Measurements from ENCODE around the gene GABRR2. TPM values are rescaled to one million over a fixed set of nuclear protein-coding genes. Genes with fewer than 3 reads are reported as not detected.
"Not testable (repeated sequence)": the region's sequence is repeated elsewhere in the genome, so short reads cannot be mapped to it uniquely, and the experiment has no call there.

GABRR2 gene
- polyA plus RNA-seq, 3 donors = 0.97 to 3.1 (median 1.4) TPM

DNA sequence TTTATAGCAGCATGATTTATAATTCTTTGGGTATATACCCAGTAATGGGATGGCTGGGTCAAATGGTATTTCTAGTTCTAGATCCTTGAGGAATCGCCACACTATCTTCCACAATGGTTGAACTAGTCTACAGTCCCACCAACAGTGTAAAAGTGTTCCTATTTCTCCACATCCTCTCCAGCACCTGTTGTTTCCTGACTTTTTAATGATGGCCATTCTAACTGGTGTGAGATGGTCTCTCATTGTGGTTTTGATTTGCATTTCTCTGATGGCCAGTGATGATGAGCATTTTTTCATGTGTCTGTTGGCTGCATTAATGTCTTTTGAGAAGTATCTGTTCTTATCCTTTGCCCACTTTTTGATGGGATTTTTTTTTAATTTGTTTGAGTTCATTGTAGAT lies 20.0 kb downstream of the GABRR2 start:
- not testable (repeated sequence) for DNase-seq

DNA sequence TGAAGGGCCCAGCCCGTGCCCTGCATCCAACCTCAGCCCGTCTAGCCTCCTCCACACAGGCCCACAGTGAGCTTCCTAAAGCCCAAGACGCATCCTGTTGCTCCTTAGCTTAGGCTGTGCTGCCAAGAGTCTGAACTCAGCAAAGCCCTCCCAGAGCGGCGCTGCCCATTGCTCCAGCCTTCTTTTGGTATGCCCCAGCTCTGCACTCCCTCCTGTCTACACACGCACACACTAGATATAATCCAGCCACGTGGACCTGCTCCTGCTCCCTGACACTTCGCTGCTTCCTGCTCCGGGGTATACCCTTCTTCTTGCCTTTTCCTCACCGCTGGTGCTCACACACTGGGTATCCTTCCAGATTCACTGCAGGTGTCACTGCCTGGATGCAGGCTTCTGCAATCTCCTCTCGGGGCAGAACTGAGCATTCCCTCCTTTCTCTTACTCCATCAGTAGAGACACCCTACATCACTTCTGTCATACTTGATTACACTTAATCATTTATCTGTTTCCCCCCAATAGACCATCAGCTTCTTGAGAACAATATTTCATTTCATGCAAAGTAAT lies 23.8 kb downstream of the GABRR2 start:
- DNase-seq = no peak

- DNase-seq = no peak
Measured at GRCh38 chr6:89290401-89291155, 24.5 kb downstream of the GABRR2 start.

- no peak for DNase-seq
Measured at GRCh38 chr6:89289710-89290109, 25.4 kb downstream of the GABRR2 start.

DNA sequence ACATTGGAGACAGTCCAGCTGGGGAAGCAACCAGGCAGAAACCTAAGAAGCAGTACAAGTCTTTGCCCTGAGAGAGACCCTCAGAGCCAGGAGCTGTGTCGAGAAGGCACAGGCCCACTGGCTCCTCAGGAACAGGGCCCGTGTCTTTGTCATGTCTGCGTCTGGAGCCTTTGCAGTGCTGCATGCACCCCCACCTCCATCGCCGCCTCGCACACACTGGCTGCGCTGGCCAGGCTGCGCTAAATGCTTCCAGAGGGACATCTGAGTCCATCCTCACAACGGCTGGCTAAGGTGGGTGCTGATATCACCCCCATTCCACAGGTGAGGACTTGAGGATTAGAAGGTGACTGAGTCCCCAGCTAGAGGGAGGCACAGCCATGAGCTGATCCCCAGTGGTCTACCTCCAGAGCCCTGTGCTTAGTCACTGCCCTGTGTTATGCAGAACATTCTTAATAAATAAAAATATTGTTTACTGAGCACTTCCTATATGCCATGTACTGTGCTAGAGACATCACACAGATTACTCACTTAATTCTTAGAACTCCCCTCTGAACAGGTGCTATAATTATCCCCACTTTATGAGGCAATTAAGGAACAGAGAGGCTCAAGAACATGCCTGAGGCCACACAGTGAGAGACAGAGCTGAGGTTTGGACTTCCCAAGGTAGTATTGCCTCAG lies 27.6 kb downstream of the GABRR2 start:
- DNase-seq = no peak

- DNase-seq = no peak
Measured at GRCh38 chr6:89286516-89286915, 28.6 kb downstream of the GABRR2 start.

GRCh38 chr6:89284963-89285735 lies 29.9 kb downstream of the GABRR2 start:
- no peak for DNase-seq

DNA sequence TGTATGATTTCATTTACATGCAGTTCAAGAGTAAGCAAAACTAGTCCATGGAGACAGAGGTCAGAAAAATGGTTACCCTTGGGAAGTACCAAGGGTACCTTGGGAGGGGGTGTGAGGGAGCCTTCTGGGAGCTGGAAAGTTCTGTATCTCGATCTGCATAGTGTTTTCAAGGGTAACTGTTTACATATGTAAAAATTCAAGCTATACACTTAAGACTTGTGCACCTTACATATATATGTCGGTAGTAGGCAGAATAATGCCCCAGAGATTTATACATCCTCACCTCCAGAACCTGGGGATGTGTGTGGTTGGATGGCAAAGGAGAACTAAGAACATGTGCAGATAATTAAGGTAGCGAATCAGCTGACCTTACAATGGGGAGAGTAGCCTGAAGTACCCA lies 31.0 kb downstream of the GABRR2 start:
- DNase-seq = no peak

- no peak for DNase-seq
Measured at GRCh38 chr6:89282749-89283148, 32.4 kb downstream of the GABRR2 start.

- no peak for DNase-seq
Measured at GRCh38 chr6:89281779-89282246, 33.3 kb downstream of the GABRR2 start.

DNA sequence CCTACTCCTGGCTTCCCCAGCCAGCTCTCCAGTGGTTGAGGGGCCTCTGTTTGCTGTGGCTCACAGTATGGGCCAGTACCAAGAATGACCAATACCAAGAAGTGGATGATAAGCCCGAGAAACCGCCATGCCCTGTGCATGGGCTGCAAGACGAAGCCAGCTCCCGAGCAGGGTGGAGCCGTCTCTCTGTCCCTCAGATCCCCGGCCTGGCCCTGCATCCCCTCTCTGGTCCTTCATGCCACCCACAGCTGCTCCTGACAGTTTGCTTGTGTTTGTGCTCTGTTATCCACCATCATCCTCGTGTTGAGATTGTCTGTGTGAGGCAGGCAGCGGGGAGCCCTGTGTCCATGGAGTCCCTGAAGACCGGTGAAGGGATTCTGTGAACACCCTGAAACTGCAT lies 36.1 kb downstream of the GABRR2 start:
- no peak for DNase-seq

DNA sequence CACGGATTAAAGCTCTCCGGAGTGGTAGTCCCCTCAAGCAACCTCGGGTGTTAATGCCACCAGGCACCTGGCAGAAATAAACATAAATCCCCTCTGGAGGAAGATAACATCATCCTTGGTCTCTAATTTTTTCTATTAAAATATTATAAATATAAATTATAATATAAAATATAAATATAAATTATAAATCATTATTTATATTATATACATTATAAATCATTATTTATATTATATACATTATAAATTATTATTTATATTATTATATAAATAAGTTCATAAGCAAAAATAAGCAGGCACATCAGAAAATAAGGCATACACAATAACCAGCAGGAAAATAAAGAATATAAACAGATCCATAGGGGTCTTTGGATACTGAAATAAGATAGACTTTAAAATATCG lies 39.2 kb downstream of the GABRR2 start:
- no peak for DNase-seq

GRCh38 chr6:89273816-89274215 lies 41.3 kb downstream of the GABRR2 start:
- DNase-seq = no peak

DNA sequence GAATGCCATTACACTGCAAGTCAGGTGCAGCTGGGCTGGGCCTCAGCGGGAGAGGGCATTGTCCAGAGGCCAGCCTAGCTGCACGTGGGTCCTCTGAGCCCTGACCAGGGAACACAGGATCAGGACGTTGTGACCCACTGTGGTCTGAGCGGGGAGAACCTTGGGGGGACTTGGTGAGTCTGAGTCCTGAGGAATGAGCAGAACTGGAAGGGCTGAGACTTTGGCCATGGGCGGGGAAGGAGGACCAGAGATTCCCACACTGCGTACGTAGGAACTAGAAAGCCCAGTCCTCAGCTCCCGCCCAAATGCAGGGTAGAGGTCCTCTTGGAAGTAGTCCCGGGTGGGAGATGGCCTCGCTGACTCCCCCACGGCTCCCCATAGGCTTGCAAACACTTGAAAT lies 42.5 kb downstream of the GABRR2 start:
- no peak for DNase-seq

DNA sequence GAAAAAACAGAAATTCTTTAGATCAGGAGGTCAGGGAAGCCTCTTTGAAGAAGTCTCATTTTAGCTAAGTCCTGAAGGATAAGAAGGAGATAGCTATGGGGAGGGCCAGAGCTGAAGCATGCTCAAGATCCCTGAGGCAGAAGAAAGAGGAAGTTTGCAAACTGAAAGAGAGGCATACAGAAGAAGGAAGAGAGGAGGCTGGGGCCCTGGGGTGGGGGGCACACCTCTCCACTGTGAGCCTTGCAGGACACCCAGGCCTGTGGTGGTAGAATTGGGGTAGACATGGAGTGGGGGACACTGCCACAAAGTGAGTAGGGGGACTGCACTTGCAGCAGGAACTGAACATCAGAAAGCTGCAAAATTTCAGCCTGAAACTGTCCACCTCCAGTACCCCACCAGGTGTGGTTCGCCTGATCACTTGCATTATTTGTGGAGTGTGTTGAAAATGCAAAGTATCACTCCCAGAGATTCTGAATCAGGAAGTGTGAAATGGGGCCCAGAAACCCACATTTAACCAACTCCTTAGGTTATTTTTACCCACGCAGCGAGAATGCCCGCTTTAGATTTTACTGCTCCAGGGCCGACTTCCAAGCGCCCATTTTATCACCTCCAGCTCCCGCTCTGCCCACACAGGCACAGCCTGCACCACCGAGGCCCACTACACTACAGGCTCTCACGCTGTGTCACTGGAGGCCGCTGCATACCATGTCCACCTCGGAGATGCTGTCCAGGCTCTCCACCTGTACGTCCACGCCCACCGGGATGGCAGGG lies 44.0 kb downstream of the GABRR2 start:
- DNase-seq = no peak

GRCh38 chr6:89269981-89270380 lies 45.1 kb downstream of the GABRR2 start:
- DNase-seq = no peak

DNA sequence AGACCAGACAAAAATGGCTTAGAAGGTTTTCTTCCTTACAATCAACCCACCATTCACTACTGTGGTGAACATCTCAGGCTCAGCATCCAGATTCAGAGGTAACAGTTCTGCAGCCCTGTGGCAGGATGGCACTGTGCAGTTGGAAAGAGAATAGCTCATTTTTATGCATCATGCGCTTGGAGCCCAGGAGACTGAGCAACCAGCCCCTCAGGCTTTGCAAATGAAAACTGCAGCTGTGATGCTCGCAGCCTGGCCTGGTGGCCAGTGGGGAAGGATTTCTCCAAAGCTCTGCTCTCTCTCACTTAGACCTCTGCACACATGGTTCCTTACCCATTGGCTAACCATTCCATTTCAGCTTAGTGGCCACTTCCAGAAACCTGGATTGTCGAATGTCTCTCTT lies 45.8 kb downstream of the GABRR2 start:
- DNase-seq = no peak

DNA sequence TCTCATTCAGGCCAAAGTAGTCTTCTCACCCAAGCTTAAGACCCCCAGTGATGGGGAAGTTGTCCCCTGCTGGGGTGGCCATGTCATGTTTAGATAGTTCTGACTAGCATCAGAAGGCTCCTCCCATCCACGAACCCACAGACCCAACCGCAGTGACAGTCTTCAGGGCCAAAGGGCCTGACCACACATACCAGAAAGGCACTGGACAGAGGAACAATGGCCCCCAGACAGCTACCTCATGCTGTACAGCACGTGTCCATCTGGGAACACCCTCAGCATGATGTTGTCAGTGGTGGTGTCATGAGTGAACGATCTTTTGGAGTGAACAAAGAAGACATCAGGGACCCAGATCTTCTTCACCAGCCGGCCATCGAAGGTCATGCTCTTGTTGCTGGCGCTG lies 46.3 kb downstream of the GABRR2 start:
- DNase-seq = no peak

DNA sequence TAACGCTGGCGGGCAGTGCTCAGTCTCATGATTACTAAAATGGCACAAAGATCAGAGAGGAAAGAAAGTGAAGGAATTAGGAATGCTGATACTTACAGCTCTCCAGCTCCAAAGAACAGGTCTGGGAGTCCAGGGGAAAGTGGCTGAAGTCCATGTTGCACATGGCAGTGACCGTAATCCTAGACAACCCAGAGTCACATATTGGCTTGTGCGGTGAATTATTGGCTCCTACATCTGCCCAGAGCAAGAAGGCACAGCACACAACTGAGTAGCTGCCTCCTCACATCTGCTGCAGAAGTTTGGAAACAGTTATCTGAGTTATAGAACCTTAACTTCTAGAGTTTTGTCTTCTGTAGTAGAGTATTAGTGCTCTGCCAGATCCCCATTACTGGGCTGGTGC lies 47.2 kb downstream of the GABRR2 start:
- DNase-seq = no peak

DNA sequence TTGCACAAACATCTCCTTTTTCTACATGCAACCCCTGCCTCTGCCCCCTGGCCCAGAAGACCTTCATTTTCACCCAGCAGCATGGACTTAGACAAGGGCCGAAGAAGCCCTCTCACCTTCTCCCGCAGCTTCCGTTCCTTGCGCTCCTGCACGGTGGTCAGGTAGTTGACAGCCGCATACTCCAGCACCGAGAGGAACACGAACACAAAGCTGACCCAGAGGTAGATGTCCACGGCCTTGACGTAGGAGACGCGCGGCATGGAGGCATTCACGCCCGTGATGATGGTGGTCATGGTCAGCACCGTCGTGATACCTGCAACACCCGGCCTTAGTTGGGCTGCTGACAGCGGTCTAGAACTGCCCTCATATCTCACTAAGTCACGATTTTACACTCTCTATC lies 50.8 kb downstream of the GABRR2 start:
- no peak for DNase-seq

DNA sequence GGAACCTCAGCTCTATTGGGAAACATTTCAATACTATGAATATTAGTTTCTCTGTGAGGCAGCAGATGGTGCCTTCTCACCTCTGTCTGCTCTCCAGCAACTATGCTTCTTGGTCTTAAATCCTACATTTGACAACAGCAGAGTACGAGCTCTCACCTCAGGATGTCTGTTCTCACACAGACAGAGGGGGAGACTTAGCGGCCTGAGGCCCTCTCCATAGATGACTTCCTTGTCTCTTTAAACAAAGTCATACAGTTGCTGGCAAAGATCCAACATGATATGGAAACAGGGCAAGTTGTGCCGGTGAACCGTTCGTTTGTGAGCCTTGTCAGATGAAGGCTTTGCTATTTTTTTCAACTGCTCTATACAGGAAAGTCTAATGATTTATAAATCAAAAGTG lies 54.3 kb downstream of the GABRR2 start:
- no peak for DNase-seq

DNA sequence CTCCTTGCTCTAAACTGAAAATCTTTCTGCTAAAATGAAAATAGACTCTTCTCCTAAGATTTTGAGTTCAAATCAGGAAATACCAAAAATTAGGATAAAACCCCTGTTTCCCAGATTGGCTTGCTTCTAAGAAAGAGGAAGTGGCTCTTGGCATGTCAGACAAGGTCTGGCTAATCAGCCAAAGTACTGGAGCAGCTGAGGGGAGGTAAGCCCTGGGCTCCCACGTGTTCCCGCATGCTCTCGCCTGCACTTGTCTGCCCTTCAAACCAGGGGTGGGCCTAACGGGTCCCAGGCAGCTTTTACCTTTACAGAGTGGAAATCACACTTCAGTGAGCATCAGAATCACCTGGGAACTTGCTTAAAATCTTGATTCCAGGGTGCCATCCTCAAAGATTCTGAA lies 54.8 kb downstream of the GABRR2 start:
- no peak for DNase-seq

Data from renal pelvis (tissue), 4 donors.